SK-N-MC (cell line): Measurements from ENCODE around the gene NACA2.
A peak's percentile ranks its signal among the peaks of the same experiment; 100 is the strongest.
"Not testable (repeated sequence)": the region's sequence is repeated elsewhere in the genome, so short reads cannot be mapped to it uniquely, and the experiment has no call there.

ENCODE experiments used
- DNase-seq: peaks from one replicate; pipeline ENCODE4 v3.0.0-alpha.2; 2011; ENCODE audit warnings: low read depth, low spot score
- H3K27ac ChIP-seq: fragments of 200-600 bp; sonication (generic); 2 replicates; pipeline ENCODE4 v1.5.1; 2016; ENCODE audit warnings: mixed run types
- H3K36me3 ChIP-seq: fragments of 200-600 bp; sonication (generic); 2 replicates; pipeline ENCODE4 v1.6.1; 2017; ENCODE audit warnings: antibody characterized with exemption, low read length, mixed read lengths; ENCODE audit not compliant: insufficient read depth
- H3K4me3 ChIP-seq: fragments of 200-600 bp; sonication (generic); 2 replicates; pipeline ENCODE4 v1.5.1; 2016
- H3K9ac ChIP-seq: fragments of 200-600 bp; sonication (generic); 2 replicates; pipeline ENCODE4 v1.8.0; 2017; ENCODE audit warnings: mixed run types, mixed read lengths; ENCODE audit not compliant: insufficient read length
- H3K9me3 ChIP-seq: fragments of 200-600 bp; sonication (generic); 2 replicates; pipeline ENCODE4 v1.6.1; 2017; ENCODE audit warnings: low read depth, mild to moderate bottlenecking, antibody characterized with exemption, low read length, moderate library complexity, mixed read lengths
- EZH2 ChIP-seq: fragments of 200-600 bp; sonication (generic); IDR thresholded peaks from one replicate; pipeline ENCODE4 v1.6.1; 2017; ENCODE audit warnings: antibody characterized with exemption
- FOXP2 ChIP-seq: optimal IDR thresholded peaks from 2 replicates; pipeline ENCODE3; 2011; ENCODE audit warnings: mild to moderate bottlenecking, moderate library complexity; ENCODE audit not compliant: insufficient read depth; ENCODE audit errors: extremely low read length, control extremely low read depth
- POLR2AphosphoS5 ChIP-seq: IDR thresholded peaks from 2 replicates; pipeline ENCODE4 v1.6.1; 2012; ENCODE audit warnings: mild to moderate bottlenecking, low read depth, low read length, borderline replicate concordance

The NACA2 gene

GRCh38 chr17:61591018-61591417 lies at the start of gene NACA2:
Gene NACA2 (minus strand): TSS chr17:61591219. CDS start chr17:61591180, 39 bp downstream.
- DNase-seq = no peak
- H3K27ac ChIP-seq = no peak within 1 kb of the TSS
- H3K36me3 ChIP-seq = no peaks in the 10 kb centered on the region
- H3K4me3 ChIP-seq = no peak within 1 kb of the TSS
- TF ChIP-seq EZH2 (no peak), FOXP2 (no peak), POLR2AphosphoS5 (no peak)
- no peak within 1 kb of the TSS for H3K9ac ChIP-seq
- H3K9me3 ChIP-seq = no peaks in the 10 kb centered on the region

- TF ChIP-seq FOXP2 (no peak), POLR2AphosphoS5 (no peak), EZH2 (no peak)
- no peak overlapping the region for H3K27ac ChIP-seq
- no peak for DNase-seq
- H3K9me3 ChIP-seq = no peaks in the 10 kb centered on the region
- H3K4me3 ChIP-seq = no peak overlapping the region
- no peak overlapping the region for H3K9ac ChIP-seq
- no peaks in the 10 kb centered on the region for H3K36me3 ChIP-seq
Measured at GRCh38 chr17:61639818-61640217, 48.8 kb upstream of the NACA2 start.

- DNase-seq = no peak
- H3K9me3 ChIP-seq = no peaks in the 10 kb centered on the region
- no peak overlapping the region for H3K4me3 ChIP-seq
- H3K36me3 ChIP-seq = no peaks in the 10 kb centered on the region
- no peak overlapping the region for H3K27ac ChIP-seq
- no peak for TF ChIP-seq FOXP2
- TF ChIP-seq POLR2AphosphoS5 = no peak
- no peak for TF ChIP-seq EZH2
- H3K9ac ChIP-seq = no peak overlapping the region
Measured at GRCh38 chr17:61638087-61638486, 47.1 kb upstream of the NACA2 start.

- DNase-seq = peak; percentile 47
- TF ChIP-seq FOXP2 (no peak), EZH2 (no peak), POLR2AphosphoS5 (no peak)
- Histone ChIP-seq H3K9ac (no peak overlapping the region), H3K9me3 (no peaks in the 10 kb centered on the region), H3K4me3 (no peak overlapping the region), H3K27ac (no peak overlapping the region), H3K36me3 (no peaks in the 10 kb centered on the region)
Measured at GRCh38 chr17:61635913-61636432, 45.0 kb upstream of the NACA2 start.

GRCh38 chr17:61634942-61635538 lies 44.0 kb upstream of the NACA2 start:
- Histone ChIP-seq H3K27ac (no peak overlapping the region), H3K4me3 (no peak overlapping the region), H3K36me3 (no peaks in the 10 kb centered on the region), H3K9ac (no peak overlapping the region), H3K9me3 (no peaks in the 10 kb centered on the region)
- no peak for DNase-seq
- TF ChIP-seq POLR2AphosphoS5 (no peak), EZH2 (no peak), FOXP2 (no peak)

- TF ChIP-seq EZH2 = no peak
- no peak for TF ChIP-seq POLR2AphosphoS5
- no peak for TF ChIP-seq FOXP2
- Histone ChIP-seq H3K9me3 (no peaks in the 10 kb centered on the region), H3K27ac (no peak overlapping the region), H3K9ac (no peak overlapping the region), H3K4me3 (no peak overlapping the region), H3K36me3 (no peaks in the 10 kb centered on the region)
- DNase-seq = no peak
Measured at GRCh38 chr17:61634011-61634539, 43.1 kb upstream of the NACA2 start.

GRCh38 chr17:61632826-61633225 lies 41.8 kb upstream of the NACA2 start:
- no peak overlapping the region for H3K9ac ChIP-seq
- no peak overlapping the region for H3K4me3 ChIP-seq
- no peak for DNase-seq
- TF ChIP-seq FOXP2 = no peak
- no peak for TF ChIP-seq POLR2AphosphoS5
- TF ChIP-seq EZH2 = no peak
- H3K9me3 ChIP-seq = no peaks in the 10 kb centered on the region
- H3K36me3 ChIP-seq = no peaks in the 10 kb centered on the region
- H3K27ac ChIP-seq = no peak overlapping the region

GRCh38 chr17:61631800-61632199 lies 40.8 kb upstream of the NACA2 start:
- Histone ChIP-seq H3K9ac (no peak overlapping the region), H3K9me3 (no peaks in the 10 kb centered on the region), H3K36me3 (no peaks in the 10 kb centered on the region), H3K4me3 (no peak overlapping the region), H3K27ac (no peak overlapping the region)
- no peak for TF ChIP-seq POLR2AphosphoS5
- TF ChIP-seq FOXP2 = no peak
- no peak for TF ChIP-seq EZH2
- no peak for DNase-seq

GRCh38 chr17:61628158-61628557 lies 37.1 kb upstream of the NACA2 start:
- H3K4me3 ChIP-seq, H3K36me3 ChIP-seq, H3K9me3 ChIP-seq, DNase-seq, H3K27ac ChIP-seq, H3K9ac ChIP-seq: not testable (repeated sequence)
